NOMO-1 treated with DMSO at 0.1 percent for 48 hours (cell line): ENCODE data around the gene EFNA2.
"Not testable (repeated sequence)": the region's sequence is repeated elsewhere in the genome, so short reads cannot be mapped to it uniquely, and the experiment has no call there.

Source experiments
- DNase-seq: peaks from one replicate; lab custom pipeline; 2025; ENCODE audit not compliant: unreplicated experiment; lab: John Stamatoyannopoulos, UW

The EFNA2 gene

DNA sequence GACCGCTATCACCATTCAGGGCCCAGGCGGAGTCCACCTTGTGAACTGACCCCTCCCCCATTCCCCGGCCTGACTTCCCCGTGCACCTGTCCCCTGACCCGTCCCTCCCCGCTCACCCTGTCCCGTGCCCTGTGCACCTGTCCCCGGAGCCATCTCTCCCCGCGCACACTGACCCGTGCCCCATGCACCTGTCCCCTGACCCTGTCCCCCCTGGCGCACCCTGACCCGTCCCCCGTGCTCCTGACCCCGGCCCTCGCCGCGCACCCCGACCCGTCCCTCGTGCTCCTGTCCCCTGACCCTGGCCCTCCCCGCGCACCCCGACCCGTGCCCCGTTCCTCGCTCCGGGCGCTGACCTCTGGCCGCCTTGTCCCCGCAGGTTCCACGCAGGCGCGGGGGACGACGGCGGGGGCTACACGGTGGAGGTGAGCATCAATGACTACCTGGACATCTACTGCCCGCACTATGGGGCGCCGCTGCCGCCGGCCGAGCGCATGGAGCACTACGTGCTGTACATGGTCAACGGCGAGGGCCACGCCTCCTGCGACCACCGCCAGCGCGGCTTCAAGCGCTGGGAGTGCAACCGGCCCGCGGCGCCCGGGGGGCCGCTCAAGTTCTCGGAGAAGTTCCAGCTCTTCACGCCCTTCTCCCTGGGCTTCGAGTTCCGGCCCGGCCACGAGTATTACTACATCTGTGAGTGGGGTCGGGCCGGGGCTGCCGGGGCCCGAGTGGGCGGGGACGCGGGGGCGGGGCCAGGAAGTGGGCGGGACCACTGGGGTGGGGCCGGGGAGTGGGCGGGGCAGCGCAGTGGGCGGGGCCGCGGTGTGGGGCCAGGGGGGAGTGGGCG lies 9.7 kb downstream of the EFNA2 start:
- no peak for DNase-seq

DNA sequence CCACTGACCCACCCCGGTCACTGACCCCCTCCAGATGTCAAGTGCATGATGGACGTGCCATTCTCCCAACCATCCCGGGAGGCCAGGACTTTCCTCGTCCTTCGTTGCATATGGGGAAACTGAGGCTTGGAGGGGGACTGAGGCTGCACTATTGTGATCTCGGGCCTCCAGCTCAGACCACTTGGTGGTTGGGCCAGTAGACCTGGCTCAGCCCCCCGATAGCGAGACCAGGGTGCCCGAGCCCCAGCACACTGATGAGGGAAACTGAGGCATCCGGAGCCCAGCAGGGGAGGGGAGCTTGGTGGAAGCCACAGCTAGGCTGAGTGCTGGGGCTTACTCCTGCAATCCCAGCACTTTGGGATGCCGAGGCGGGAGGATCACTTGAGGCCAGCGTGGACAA lies 10.4 kb downstream of the EFNA2 start:
- DNase-seq = no peak

DNA sequence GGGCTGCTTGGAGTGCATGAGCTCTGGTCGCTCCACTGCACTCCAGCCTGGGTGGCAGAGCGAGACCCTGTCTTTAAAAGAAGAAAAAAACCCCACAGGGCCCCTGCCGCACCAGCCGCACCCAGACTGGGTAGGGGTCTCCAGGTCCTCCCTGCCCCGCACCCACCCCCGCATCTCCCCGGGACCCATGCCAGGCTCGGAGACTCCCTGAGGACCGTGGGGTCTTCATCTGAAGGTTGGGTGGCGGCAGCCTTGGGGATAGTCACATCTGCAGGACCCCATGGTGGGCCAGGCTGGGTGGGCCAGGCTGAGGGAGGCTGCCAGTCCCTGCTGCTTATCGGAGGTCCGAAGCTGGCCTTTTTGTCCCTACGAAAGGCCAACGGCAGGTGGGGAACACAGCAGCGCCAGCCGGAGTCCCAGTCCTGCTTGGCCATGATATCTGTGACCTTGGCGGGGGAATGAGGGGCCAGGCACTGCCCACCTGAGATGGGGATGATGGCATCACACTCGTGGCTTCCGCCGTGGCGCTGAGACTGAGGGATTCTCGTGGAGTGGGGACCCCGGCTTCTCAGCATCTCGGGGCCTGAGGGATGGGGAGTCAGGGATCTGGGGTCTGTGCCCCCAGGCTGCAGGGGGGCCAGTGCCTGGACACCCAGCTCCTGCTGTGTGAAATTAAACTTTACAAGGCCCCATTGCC lies 11.1 kb downstream of the EFNA2 start:
- DNase-seq = no peak

DNA sequence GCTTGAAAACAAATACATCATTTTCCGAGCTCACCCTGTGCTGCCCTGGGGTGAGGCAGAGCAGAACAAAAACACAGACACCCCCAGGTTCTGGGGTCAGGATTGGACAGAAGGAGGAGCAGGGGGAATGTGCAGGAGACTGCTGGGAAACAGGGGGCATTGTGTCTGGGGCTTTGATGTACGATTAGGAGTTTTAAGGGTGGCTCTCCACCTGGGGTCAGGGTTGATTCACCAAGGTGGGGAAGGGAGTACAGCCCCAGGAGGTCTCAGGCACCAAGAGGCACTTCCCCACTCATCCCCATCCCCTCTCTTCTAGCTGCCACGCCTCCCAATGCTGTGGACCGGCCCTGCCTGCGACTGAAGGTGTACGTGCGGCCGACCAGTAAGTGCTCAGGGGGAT lies 12.6 kb downstream of the EFNA2 start:
- DNase-seq = no peak

DNA sequence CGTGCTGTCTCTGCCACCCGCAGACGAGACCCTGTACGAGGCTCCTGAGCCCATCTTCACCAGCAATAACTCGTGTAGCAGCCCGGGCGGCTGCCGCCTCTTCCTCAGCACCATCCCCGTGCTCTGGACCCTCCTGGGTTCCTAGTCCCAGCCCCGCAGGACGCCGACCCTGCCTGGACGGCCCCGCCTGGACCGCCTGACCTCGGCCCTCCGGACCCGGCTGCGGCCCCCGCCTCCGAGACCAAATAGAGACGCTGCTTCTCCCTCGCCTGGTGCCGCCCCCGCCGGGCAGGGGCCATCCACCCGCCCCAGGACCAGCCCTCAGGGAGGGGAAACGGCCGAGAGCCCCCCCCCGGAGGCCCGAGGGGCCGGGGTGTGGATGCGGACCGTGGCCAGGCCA lies 14.1 kb downstream of the EFNA2 start:
- no peak for DNase-seq

DNA sequence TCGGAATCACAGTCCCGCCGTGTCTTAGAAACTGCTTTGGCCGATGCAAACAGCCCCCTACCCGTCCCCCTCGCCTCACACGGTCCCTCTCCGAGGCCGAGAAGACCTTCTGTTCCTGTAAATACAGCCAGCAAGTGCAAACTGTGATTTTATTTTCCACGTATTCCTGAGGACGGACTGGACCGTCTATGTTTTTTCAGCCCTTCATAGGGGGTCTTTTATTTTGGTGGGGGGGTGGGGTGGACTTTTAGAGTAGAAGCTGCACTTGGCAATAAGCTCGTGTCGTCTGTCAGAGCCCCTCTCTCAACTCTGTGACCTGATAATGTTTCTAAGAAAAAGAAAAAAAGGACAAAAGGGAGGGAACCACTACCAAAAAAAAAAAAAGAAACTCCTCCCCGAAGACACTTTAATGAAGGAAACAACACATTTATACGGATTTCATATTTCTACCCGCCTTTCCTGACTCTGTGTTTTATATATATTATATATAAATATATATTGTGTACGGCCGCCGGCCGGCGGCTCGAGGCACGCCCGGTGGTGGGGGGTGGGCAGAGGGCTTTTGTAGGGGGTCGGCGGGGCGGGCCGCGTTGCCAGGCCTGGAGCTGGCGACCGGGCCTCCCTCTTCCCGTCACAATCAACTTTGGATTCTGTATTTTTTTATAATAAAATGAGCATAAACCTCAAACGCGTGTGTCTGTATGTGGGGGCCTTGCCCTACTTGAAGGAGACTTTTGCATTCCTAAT lies 15.2 kb downstream of the EFNA2 start:
- DNase-seq = no peak

DNA sequence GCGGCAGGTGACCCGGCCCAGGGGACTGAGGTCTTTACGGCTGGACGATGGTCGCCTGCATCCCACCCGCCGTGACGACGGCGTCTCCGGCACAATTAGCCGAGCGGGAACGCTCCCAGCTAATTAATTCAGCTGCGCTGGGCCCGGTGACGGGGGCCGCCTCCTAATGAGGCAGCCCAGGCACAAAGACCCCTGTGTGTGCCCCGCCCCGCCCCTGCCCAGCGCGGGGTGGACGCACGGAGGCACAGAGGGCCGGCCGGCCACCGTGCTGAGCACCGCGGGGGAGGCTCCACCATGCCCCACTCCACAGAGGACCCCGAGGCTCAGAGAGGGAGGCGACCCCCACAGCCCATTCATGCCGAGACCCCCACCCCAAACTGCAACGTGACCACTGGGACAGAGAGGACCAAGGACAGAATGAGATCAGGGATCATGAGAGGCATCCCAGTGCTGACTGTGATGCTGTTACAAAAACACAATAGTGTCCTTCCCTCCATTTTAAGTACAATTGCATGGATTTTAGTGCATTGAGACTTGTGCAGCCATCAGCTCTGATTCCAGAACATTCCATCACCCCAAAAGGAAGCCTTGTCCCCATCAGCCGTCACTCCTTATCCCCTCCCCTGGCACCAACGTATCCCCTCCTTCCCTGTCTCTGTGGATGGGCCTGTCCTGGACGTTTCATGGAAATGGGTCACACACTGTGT lies 17.0 kb downstream of the EFNA2 start:
- DNase-seq = no peak

DNA sequence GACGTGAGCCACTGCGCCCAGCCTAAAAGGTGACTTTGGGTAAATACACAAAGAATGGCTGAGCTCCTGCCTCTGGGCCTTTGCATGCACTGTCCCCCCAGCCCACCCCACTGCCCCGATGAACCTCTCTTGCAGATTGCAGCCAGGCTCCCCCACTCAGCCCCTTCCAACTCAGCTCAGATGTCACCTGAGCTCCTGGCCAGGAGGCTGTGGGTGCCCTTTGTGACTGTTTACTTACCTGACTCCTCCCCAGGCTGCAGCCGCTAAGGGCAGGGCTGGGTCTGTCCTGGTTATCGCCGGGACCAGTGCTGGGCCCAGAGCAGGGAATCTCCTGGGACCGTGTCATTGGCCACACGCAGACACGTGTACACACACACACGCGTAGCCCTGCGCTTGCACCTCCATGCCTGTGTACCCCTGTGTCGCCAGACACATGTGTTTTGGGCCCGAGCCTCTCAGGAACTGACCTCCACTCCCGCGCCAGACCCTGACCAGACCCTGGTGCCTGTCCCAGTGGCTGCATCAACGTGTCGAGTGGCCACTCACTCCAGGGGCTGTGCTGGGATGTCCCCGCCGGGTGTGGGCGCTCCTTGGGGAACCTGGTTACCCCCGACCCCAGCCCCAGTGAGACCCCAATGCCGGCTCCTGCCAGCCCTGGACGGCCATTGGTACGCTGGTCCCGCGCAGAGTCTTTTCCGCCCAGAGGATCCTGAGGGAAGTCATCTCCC lies 18.7 kb downstream of the EFNA2 start:
- DNase-seq = no peak

DNA sequence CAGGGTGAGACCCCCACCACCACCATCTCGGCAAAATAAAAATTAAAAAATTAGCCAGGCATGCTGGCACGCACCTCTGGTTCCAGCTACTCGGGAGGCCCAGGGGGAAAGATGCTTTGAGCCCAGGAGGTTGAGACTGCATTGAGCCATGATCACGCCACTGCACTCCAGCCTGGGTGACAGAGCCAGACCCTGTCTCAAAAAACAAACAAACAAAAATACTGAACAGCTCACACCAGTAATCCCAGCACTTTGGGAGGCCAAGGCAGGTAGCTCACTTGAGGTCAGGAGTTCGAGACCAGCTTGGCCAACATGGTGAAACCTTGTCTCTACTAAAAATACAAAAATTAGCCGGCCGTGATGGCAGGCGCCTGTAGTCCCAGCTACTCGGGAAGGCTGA lies 19.7 kb downstream of the EFNA2 start:
- DNase-seq = not testable (repeated sequence)

DNA sequence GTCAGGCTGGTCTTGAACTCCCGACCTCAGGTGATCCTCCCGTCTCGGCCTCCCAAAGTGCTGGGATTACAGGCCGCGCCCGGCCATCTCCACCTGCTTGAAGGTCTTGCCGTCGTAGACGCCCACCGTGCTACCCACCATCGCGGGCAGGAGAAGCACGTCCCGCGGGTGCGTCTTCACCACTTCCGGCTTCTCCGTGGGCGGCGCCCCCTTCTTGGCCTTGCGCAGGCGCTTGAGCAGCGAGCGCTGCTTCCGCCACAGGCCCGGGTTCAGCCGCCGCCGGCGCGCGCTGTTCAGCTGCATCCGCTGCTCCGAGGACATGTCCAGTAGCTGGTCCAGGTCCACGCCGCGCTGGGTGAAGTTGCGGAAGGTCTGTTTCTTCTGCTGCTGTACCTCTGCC lies 21.6 kb downstream of the EFNA2 start:
- no peak for DNase-seq

DNA sequence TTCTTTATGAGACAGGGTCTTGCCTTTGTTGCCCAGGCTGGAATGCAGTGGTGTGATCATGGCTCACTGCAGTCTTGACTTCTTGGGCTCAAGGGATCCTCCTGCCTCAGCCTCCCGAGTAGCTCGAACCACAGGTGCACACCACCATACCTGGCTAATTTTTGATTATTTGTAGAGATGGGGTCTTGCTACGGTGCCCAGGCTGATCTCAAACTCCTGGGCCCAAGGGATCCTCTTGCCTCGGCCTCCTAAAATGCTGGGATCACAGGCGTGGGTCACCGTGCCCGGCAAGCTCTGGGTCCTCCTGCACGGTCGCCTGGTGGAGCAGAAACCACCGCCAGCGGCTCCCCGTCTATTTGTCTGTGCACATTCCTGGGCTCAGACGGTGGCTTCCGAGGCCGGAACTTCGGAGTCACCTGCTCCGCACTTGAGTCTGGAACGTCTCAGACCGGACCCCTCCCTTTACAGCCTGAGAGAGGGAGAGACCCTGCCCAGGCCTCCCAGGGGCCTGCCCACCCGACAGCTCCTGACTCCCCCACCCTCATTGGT lies 22.2 kb downstream of the EFNA2 start:
- no peak for DNase-seq

DNA sequence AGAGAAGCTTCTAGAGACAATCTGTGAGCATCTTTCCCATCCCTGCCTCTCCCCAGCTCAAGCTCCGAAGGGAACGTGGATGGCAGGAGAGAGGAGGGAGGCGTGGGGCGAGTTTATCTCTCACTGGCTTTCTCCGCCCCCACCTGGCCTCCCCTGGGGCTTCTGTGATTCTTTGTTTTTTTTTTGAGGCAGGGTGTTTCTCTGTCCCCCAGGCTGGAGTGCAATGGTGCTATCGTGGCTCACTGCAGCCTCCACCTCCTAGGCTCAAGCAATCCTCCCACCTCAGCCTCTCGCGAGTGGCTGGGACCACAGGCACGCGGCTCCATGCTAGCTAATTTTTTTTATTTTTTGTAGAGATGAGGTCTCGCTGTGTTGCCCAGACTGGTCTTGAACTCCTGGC lies 23.0 kb downstream of the EFNA2 start:
- DNase-seq = no peak

DNA sequence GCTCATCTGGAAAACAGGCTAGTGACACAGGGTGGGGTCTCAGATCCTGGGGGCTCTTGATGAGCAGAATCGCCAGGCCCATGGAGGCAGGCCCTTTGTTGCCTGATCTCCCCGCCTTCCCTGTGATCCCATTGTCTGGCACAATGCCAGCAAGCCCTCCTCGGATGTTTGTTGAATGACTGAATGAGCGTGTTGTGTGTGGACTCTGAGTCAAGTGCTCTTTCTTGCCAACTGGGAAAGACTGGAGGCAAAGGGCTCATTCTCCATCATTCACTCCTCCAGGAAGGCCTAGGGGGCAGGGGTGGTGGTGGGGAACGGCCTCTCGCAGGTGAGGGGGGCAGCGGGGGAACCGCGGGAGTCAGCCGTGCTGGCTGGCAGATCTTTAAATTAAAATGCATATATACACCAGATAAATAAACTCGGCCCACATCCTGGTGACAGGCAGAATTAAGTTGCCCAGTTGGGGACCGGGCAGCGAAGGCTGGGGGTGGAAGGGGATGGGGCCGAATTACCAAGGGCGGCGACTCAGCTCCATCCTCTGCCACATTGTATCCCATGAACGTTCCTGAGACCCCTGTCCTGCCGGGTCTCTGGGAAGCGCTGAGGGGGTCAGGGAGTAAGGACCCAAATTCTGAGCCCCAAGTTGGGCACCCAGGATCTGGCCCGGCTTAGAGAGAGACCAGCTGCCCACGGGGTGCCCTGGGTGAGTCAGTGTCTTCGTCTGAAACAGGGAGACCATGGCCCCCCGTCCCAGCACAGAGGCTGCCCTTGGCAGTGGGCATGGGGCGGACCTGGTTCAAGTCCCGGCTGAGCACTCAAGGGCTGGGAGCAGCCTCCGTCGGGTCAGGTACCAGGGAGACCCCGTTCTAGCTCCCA lies 24.5 kb downstream of the EFNA2 start:
- no peak for DNase-seq

DNA sequence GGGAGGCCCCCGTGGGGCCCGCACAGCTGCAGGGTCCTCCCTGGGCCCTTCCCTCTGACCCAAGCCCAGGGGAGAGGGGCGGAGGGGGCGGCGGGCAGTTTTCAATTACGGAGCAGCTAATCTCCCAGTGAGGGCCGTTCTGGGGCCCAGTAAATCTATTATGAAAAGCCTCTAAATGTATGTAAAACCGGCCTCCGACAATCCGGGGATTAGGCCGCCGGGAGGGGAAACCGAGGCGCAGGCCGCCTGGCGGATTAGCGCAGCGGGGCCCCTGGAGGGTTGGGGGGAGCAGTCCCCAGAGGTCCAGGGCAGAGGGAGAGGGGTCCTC lies 25.1 kb downstream of the EFNA2 start:
- no peak for DNase-seq

DNA sequence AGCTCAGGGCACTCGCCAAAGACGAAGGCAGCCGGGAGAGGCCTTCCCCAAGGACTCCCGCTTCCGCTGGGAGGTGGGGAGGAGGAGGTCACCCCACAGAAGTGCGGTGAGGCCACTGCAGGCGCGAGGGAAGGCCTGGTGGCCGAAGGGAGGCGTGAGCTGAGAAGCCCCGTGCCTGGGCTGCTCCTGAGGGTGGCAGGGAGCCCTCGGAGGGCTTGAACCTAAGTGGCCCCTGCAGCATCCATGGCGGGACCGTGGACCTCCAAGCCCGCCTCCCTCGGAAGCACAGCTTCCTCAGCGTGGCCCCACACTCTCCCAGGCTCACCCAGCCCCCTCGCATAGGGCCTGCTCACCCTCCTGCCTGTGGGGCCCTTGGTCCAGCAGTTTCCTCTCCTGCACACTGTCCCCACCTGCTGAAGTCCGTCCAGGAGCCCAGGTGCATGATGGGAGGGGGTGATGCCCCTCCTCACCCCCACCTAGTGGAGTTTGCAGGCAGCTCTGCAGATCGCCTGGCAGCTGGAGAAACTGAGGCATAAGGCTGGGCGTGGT lies 25.9 kb downstream of the EFNA2 start:
- no peak for DNase-seq

DNA sequence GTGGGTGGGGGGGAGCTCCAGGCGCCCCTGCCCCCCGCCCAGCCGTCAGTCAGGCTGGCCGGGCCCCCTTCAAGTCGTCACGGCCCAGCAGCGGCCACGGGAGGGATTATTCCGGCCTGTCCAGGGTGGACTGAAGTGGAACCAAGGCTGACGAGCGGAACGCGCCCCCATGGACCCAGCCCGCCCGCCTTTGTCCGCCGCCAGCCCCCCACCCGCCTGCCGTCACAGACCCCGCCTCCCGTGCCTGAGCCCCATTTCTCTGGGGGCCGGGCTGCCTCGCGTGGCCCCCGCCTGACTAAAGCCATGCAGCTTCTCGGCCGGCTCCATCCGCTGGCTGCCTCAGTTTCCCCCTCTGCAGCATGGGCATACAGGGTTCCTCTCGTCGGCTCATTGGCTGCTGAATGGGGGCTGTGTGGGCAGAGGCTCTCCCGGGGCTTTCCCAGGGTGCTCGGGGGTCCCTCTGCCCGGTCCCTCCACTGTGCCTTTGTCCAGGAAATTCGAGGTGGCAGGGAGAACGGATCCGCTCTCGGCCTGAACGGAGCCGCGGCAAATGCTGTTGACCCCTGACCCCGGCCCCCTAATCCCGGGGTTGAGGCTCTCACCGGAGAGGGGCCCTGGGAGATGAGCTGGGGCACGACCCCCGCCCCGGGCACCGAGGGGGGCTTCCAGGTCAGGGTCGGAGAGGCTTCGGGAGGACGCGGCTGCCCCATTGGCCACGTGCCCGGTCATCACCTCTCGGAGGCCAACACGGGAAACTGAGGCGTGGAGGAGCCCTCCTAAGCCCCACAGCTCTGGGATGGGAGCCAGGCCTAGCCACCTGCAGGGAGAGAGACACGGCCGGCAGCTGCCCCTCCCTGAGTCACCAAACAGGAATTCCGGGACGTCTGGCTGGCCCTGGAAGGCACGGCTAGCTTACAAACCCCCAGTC lies 27.4 kb downstream of the EFNA2 start:
- no peak for DNase-seq

DNA sequence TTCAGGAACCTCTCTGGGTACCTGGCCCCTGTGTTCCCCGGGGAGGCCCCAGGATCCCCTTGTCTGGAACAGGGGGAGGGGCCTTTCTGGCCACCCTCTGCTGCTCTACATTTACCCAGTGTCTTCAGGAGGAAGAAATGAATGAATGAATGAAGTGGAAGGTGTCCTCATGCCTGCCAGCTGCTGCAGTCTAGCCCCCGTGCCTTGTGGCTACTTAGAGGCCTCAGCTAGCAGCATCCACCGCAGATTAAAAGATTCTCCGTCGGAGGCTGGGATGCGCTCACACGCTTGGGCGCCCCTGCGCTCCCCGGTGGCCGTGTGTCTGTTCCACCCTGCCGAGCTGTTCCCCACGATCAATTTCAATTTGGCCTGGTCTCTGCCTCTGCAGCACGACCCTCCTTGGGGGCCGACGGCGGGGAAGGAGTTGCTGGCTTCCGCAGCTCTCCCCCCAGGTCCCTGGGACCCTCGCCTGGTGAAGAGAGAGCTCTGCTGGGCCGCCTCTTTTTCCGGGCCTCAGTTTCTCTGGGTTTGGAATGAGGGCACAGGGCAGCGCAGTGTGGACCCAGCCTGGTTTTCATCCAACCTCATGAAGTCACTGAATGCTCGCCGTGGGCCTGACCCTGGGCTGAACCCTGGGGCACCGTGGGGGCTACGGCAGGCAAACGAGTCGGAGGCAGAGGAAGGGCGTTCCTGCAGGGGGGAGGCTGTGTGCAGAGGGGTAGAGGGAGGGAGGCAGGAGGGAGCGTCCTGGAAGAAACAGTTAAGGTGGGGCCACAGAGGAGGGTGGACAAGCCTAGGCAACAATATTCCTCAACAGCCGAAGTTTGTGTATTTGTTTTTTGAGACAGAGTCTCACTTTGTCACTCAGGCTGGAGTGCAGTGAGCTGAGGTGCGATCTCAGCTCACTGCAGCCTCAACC lies 28.3 kb downstream of the EFNA2 start:
- no peak for DNase-seq
